Ishikawa (cell line): Measurements from ENCODE around the gene STYK1.

ENCODE experiments used
- CREB1 ChIP-seq: IDR thresholded peaks from 2 replicates; pipeline ENCODE4 v1.6.1; 2012; ENCODE audit warnings: low read depth
- RAD21 ChIP-seq: IDR thresholded peaks from 2 replicates; pipeline ENCODE4 v1.6.1; 2012; ENCODE audit warnings: low read depth
- TAF1 ChIP-seq: IDR thresholded peaks from 2 replicates; pipeline ENCODE4 v1.6.1; 2012; ENCODE audit warnings: low read depth, mild to moderate bottlenecking
- TEAD4 ChIP-seq: IDR thresholded peaks from 2 replicates; pipeline ENCODE4 v1.6.1; 2012
- YY1 ChIP-seq: IDR thresholded peaks from 2 replicates; pipeline ENCODE4 v1.6.1; 2012; ENCODE audit warnings: low read depth
- TF ChIP-seq, protein P1 (sequence below): IDR thresholded peaks from 2 replicates; pipeline ENCODE4 v1.6.1; 2012
- TF ChIP-seq, protein P2 (sequence below): IDR thresholded peaks from 2 replicates; pipeline ENCODE4 v1.6.1; 2012

DNA sequence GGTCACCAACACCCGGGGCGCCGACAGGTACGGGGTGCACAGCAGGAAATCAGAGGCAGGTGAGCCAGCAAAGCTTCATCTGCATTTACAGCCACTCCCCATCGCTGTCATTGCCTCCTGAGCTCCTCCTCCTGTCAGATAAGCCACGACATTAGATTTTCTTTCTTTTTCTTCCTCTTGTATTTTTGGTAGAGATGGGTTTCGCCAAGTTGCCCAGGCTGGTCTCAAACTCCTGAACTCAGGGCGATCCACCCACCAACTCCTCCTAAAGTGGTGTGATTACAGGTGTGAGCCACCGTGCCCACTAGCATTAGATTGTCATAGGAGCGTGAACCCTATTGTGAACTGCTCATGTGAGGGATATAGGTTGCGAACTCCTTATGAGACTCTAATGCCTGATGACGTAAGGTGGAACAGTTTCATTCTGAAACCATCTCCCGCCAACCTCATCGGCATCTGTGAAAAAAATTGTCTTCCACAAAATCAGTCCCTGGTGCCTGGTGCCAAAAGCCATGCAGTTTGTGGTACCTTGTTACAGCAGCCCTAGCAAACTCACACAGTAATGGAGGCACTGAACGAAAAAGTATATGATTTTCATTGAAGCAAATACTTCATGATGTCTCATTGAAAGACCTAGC lies 1.5 kb downstream of the STYK1 start:
- TF ChIP-seq, protein P1, sequence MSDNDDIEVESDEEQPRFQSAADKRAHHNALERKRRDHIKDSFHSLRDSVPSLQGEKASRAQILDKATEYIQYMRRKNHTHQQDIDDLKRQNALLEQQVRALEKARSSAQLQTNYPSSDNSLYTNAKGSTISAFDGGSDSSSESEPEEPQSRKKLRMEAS, result no peak
- no peak for TF ChIP-seq TAF1
- no peak for TF ChIP-seq RAD21
- no peak for TF ChIP-seq TEAD4
- no peak for TF ChIP-seq YY1
- TF ChIP-seq, protein P2, sequence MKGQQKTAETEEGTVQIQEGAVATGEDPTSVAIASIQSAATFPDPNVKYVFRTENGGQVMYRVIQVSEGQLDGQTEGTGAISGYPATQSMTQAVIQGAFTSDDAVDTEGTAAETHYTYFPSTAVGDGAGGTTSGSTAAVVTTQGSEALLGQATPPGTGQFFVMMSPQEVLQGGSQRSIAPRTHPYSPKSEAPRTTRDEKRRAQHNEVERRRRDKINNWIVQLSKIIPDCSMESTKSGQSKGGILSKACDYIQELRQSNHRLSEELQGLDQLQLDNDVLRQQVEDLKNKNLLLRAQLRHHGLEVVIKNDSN, result no peak
- no peak for TF ChIP-seq CREB1
